Endothelial cell of umbilical vein (primary cell): Measurements from ENCODE around the gene JARID2.

ENCODE experiments used
- EZH2 ChIP-seq: IDR thresholded peaks from 2 replicates; pipeline ENCODE4 v1.6.1; 2012; ENCODE audit warnings: borderline replicate concordance, low read depth, mild to moderate bottlenecking, moderate library complexity, low read length, inconsistent platforms; ENCODE audit not compliant: severe bottlenecking
- MAX ChIP-seq: IDR thresholded peaks from 2 replicates; pipeline ENCODE4 v1.6.1; 2011; ENCODE audit not compliant: insufficient read depth, insufficient read length
- POLR2A ChIP-seq: IDR thresholded peaks from 2 replicates; pipeline ENCODE4 v1.6.1; 2012; ENCODE audit warnings: low read depth, mild to moderate bottlenecking, control low read depth, low read length
- TF ChIP-seq, protein P1 (sequence below), 2 donors: IDR thresholded peaks; 1 replicate in 1 of 2; 2 replicates in 1 of 2; pipeline ENCODE4 v1.5.1; 2011; ENCODE audit warnings: low read length in 2 of 2, mild to moderate bottlenecking in 2 of 2, moderate library complexity in 2 of 2, control low read depth in 1 of 2, inconsistent platforms in 1 of 2, low read depth in 1 of 2; ENCODE audit not compliant: insufficient read depth in 1 of 2; ENCODE audit errors: extremely low read depth in 1 of 2

DNA sequence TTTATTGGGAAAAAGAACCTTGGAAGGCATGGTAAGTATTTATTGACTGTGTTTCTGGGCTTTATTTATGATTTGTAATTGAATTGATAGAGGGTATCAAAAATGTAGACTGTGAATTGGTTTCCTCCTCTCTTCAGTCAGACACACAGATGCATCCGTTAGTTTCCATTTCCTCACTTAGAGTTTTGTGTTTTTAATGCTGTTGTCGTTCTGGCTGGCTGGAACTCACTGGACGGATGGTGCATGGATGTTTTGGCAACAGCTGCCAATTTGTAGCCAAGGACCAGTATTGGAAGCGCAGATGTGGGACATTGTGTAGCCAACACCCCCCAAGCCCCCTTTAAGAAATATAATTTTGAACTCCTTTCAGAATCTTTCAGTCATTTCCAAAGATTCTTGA, 134.5 kb downstream of the JARID2 start:
- TF ChIP-seq EZH2 (no peak), POLR2A (no peak), MAX (no peak)
- TF ChIP-seq, protein P1, sequence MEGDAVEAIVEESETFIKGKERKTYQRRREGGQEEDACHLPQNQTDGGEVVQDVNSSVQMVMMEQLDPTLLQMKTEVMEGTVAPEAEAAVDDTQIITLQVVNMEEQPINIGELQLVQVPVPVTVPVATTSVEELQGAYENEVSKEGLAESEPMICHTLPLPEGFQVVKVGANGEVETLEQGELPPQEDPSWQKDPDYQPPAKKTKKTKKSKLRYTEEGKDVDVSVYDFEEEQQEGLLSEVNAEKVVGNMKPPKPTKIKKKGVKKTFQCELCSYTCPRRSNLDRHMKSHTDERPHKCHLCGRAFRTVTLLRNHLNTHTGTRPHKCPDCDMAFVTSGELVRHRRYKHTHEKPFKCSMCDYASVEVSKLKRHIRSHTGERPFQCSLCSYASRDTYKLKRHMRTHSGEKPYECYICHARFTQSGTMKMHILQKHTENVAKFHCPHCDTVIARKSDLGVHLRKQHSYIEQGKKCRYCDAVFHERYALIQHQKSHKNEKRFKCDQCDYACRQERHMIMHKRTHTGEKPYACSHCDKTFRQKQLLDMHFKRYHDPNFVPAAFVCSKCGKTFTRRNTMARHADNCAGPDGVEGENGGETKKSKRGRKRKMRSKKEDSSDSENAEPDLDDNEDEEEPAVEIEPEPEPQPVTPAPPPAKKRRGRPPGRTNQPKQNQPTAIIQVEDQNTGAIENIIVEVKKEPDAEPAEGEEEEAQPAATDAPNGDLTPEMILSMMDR (IDR thresholded peaks at IDR 0.05; ENCODE audit: extremely low read depth in 1 of 2, insufficient read depth in 1 of 2, low read depth in 1 of 2, low read length in 2 of 2) = no peak
